NCI-H2171 treated with DMSO at 0.1 percent for 48 hours (cell line): ENCODE results near the gene NDUFS6.
"Not testable (repeated sequence)": the region's sequence is repeated elsewhere in the genome, so short reads cannot be mapped to it uniquely, and the experiment has no call there.

Experiments
- DNase-seq: peaks from one replicate; lab custom pipeline; 2025; lab: John Stamatoyannopoulos, UW

Gene NDUFS6

GRCh38 chr5:1797103-1797800 is 4.0 kb upstream of the NDUFS6 start:
- no peak for DNase-seq

- no peak for DNase-seq
Observed at GRCh38 chr5:1797855-1798254, 3.4 kb upstream of the NDUFS6 start.

GRCh38 chr5:1798589-1798988 is 2.6 kb upstream of the NDUFS6 start:
- DNase-seq = not testable (repeated sequence)

DNA sequence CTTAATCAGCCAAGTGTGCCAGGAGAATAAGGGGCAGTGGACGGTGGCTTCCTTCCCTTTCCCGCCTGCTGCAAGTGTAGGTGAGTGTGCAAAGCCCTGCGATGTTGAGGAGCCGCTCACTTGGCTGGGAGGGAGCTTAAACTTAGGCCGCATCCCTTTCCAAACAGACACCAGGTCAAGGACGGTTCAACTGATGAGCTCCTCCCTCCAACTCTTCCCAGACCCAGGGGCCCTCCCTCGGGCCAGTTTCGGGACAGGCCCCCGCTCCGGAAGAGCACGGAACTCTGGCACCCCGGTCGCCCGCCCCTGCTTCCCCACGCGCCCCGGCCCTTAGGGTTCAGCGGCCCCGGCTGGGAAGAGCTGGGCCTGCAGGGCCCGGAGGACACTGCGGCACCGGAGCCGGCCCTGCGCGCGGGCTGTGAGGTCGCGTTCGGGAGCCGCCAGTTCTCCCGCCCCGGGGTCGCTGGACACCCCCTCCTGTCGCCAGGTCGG is 2.1 kb upstream of the NDUFS6 start:
- peak; percentile 12 for DNase-seq

GRCh38 chr5:1799602-1800471 is 1.4 kb upstream of the NDUFS6 start, which contains the start of gene MRPL36:
TSS of gene MRPL36 (minus strand) at chr5:1799837. CDS start at chr5:1798935, 902 bp downstream.
- peak; percentile 89 for DNase-seq

DNA sequence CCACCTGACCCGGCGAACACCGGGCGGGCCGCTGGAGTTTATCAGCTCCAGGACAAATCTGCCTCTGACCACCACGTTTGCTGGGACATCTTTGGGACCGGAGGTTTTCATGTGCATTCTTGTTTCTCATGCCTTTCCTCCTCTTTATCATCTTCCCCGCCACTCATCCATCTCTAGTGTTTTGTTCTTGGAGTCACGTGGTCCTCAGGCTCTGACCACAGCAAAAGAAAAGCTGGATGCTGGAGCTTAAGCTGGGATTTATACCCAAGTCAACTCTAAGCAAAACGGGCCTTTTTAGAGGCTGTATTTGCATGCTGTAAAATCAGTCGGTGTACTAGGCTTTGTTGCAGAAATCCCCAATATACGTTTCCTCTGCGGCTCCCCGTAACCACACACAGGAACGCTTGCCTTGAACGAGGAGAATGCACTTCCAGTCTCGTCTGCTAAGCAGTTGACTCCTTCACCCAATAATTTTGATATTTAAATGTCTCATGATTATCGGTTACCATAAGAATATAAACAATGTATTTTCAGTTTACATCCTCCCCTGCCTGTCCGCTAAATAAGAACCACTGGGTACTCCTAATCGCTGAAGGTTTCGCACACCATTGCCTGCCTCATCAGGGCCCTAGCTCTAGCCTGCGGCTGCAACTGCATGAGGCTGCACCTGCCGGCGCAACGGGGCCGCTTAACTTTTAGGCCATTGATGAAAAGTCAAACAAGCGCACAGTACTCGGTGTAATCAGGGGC is 560 bp upstream of the NDUFS6 start:
- peak; percentile 79 for DNase-seq

- DNase-seq = peak; percentile 47
Observed at GRCh38 chr5:1801967-1802295, 724 bp downstream of the NDUFS6 start.

DNA sequence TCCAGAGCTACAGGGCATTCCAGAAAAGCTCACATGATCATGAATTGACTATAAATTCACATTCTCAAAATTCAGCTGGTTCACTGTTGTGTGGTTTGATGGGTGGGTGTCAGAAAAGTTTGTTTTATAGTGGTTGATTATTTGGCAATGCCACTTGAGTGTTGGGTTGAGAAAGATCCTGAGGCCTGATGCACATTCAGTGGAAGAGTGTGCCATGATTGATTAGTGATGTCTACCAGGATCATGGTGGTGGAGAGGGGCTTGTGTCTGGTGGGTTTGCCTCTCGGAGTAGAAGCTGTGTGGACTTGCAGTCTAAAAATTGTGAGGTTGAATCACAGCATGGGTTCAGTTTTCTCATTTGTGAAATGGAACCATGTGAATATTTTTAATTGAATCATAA is 2.0 kb downstream of the NDUFS6 start:
- DNase-seq = no peak

DNA sequence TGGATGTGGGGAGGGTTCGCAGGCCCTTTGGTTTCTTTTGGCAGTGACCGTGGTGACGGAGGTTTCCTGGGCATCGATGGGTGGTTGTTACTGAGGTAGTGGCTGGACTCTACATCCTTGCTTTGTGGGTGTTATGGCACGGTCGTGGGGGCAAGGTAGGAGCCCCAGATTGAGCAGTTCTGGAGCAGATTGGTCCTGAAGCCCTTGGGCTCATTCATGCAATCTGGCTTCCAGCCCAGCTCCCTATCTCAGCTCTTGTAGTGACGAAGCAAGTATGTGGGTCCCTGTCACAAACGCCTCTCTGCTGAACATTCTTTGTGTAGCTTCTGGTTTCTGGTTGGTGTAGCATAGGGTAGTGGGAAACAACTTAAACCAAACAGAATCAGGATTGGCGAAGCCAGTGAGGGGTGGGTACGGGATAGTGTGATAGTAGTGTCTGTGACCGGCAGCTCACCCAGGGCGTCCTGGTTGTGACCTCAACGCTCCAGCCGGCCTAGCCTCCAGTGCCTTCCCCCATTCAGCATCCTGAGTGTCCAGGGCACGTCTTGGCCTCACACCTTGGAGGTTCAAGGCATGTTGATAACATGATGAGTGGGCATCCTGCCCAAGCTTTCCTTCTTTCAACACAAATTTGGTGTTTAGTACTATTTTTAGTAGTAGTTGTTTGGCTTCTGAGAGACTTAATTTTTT is 2.9 kb downstream of the NDUFS6 start:
- DNase-seq = no peak

DNA sequence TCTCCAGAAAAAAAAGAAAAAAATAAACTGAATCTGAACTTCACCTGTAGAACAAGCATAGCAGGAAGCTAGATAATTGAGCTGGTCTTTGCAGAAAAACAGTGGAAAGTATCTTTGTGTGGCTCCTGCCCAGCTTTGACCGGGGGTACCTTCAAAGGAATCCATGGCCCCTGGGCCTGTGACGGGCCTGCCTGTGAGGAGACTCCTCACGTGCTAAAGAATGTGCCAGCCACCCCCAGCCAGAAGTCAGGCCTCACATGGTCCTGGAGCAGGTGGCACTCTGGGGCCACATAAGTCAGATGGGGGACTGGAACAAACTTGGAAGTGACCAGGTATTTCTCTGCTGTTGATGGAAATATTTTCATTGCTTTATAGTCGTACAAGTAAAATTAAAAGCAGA is 4.1 kb downstream of the NDUFS6 start:
- no peak for DNase-seq

- DNase-seq = no peak
Observed at GRCh38 chr5:1805736-1806135, 4.5 kb downstream of the NDUFS6 start.

- DNase-seq = no peak
Observed at GRCh38 chr5:1806199-1806598, 5.0 kb downstream of the NDUFS6 start.

- DNase-seq = no peak
Observed at GRCh38 chr5:1806974-1807373, 5.8 kb downstream of the NDUFS6 start.

DNA sequence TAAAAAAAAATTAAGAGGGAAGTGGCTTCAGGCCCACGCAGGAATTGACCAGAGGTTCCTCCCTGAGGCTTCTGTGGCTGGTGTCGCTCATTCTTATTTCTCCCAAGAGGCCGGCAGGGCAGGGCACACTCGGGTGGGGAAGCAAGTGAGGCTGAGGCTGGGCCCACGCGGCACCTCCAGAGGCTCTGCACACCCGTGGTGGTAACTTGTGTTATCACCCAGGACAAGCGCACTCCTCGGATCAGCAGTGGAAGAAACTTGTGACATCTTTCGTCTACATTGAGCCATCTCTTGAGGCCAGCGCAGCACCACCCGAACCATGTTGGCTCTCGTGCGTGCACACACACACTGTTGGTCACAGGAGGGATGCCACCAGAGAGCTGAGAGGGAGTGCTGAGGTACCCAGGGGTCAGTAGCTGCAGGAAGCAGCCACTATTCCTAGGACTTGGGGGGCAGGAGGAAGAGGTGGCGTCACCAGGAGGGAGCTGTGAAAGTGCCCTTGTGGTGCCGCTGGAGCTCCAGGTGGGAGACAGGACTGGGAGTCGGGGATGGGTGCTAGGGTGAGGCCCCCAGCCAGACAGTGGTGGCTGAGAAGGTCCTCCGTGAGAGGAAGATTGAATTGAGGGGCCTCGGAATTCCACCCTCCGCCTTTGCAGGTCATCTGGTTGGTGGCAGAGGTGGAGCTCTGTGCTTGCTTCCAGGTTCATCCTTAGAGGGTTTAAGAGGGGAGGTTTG is 6.4 kb downstream of the NDUFS6 start:
- DNase-seq = no peak

- DNase-seq = no peak
Observed at GRCh38 chr5:1808439-1808838, 7.2 kb downstream of the NDUFS6 start.

DNA sequence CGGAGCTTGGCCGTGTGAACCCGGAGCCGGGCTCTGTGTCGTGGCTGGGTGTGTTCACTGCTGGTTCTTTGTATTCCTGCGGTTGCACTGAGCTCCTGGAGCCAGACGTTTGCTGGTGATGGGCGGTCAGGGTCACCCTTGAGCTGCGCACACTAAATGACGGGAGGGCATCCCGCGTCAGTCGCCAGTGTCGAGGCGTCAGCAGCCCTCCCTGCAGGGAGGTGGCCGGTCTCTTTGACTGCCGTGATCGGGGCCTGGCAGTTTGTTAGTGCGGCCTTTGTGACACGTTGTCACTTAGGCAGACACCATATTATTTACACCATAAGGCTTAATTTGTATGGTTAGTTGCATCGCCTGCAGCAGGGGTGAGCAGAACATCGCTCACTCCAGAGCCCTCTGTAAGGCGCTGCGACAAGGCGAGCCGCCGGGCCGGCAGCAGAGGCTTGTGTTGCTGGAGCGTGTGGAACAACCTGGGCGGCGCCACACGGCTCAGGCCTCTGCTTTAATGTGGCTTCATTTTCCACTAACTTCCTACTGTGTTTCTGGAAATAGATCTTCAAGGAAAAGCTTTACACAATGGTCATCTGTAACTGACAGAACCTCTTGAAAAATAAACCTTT is 8.3 kb downstream of the NDUFS6 start:
- DNase-seq = no peak

- DNase-seq = no peak
Observed at GRCh38 chr5:1810581-1811101, 9.4 kb downstream of the NDUFS6 start.

DNA sequence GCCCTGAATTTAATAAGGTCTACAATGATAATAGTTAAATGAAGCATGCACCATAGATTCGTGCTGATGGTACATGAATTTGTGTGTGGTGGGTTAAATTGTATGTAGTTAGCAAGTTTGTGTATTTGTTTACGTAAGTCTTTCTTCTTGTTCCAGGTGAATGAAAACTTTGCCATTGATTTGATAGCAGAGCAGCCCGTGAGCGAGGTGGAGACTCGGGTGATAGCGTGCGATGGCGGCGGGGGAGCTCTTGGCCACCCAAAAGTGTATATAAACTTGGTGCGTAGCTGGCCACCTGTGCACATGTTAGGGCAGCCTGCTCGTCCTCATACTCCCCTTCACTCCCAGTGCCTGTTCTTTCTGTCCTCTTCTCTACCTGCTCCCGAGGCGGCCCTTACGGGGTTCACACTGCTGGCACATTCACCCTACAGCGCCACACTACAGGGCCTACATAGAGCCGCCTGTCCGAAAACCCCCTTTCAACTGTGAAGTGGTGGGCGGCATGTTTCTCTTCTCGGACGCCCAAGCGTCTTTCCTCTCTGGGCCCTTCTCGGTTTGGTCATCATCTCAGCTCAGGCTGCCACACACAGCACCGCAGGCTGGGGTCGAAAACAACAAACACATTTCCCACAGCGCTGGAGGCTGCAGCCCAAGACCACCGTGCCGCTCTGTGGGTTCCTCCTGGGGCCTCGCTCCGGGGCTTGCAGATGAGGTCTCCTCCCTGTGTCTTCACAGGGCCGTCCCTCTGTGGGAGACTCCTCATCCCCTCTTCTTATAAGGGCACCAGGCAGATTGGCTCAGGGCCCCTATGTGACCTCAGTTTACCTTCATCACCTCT is 13.2 kb downstream of the NDUFS6 start:
- DNase-seq = no peak

GRCh38 chr5:1815071-1815786 is 14.0 kb downstream of the NDUFS6 start:
- DNase-seq = no peak
